K562 (cell line): ENCODE results near the gene POR.
"Not testable (repeated sequence)": the region's sequence is repeated elsewhere in the genome, so short reads cannot be mapped to it uniquely, and the experiment has no call there.

Experiments used
- E2F1 ChIP-seq: sonication (generic); formaldehyde crosslinking; IDR thresholded peaks from 2 replicates; pipeline ENCODE4 v1.8.1; 2023; ENCODE audit warnings: mild to moderate bottlenecking, missing genetic modification reagents, moderate library complexity
- ELK1 ChIP-seq: sonication (generic); formaldehyde crosslinking; IDR thresholded peaks from 2 replicates; pipeline ENCODE4 v1.8.1; 2022; ENCODE audit warnings: missing genetic modification reagents
- PATZ1 ChIP-seq: fragments of 250-450 bp; sonication (Bioruptor Pico); IDR thresholded peaks from 2 replicates; pipeline ENCODE4 v1.5.0; 2020; ENCODE audit warnings: mild to moderate bottlenecking, borderline replicate concordance
- USF2 ChIP-seq: sonication (generic); formaldehyde crosslinking; IDR thresholded peaks from 2 replicates; pipeline ENCODE4 v1.5.0; 2020; ENCODE audit warnings: missing genetic modification reagents
- ZNF121 ChIP-seq: sonication (generic); formaldehyde crosslinking; conservative IDR thresholded peaks from 2 replicates; pipeline ENCODE4 v1.8.0; 2022; ENCODE audit warnings: missing genetic modification reagents

- not testable (repeated sequence) for TF ChIP-seq E2F1; ELK1 (CRISPR knock-in tag); ZNF121; PATZ1 (CRISPR knock-in tag); USF2 (CRISPR knock-in tag)
Measured at GRCh38 chr7:76018520-76018919, 103.6 kb downstream of the POR start.
